HG03342 (cell line): Measurements from ENCODE around the gene COL23A1.
"Not testable (repeated sequence)": the region's sequence is repeated elsewhere in the genome, so short reads cannot be mapped to it uniquely, and the experiment has no call there.

Experiments
- ATAC-seq: cut with Tn5 transposase; IDR thresholded peaks from one replicate; pipeline ENCODE4 v1.9.1; 2021; ENCODE audit warnings: mild to moderate bottlenecking, moderate library complexity; ENCODE audit not compliant: unreplicated experiment

The COL23A1 gene

GRCh38 chr5:178317727-178318126 lies 272.5 kb downstream of the COL23A1 start:
- ATAC-seq: not testable (repeated sequence)

GRCh38 chr5:178314961-178315820 lies 275.0 kb downstream of the COL23A1 start:
- ATAC-seq: no peak

GRCh38 chr5:178314061-178314660 lies 276.0 kb downstream of the COL23A1 start:
- ATAC-seq: no peak

GRCh38 chr5:178313316-178313715 lies 276.9 kb downstream of the COL23A1 start:
- ATAC-seq: no peak

- ATAC-seq: no peak
Observed at GRCh38 chr5:178312880-178313282, 277.3 kb downstream of the COL23A1 start.

- no peak for ATAC-seq
Observed at GRCh38 chr5:178310130-178310865, 279.9 kb downstream of the COL23A1 start.

- ATAC-seq: no peak
Observed at GRCh38 chr5:178309271-178310013, 280.8 kb downstream of the COL23A1 start.

- ATAC-seq: no peak
Observed at GRCh38 chr5:178308541-178309092, 281.6 kb downstream of the COL23A1 start.

- no peak for ATAC-seq
Observed at GRCh38 chr5:178307267-178308045, 282.7 kb downstream of the COL23A1 start.

GRCh38 chr5:178306430-178307225 lies 283.6 kb downstream of the COL23A1 start:
- ATAC-seq: no peak

GRCh38 chr5:178305801-178306200 lies 284.4 kb downstream of the COL23A1 start:
- ATAC-seq: no peak

- ATAC-seq: no peak
Observed at GRCh38 chr5:178304761-178305645, 285.2 kb downstream of the COL23A1 start.

GRCh38 chr5:178304016-178304415 lies 286.2 kb downstream of the COL23A1 start:
- ATAC-seq: no peak

- ATAC-seq: not testable (repeated sequence)
Observed at GRCh38 chr5:178302321-178302720, 287.9 kb downstream of the COL23A1 start.

GRCh38 chr5:178301641-178302040 lies 288.6 kb downstream of the COL23A1 start:
- ATAC-seq: no peak

GRCh38 chr5:178298283-178298807 lies 291.8 kb downstream of the COL23A1 start:
- ATAC-seq: no peak

- ATAC-seq: no peak
Observed at GRCh38 chr5:178297751-178298150, 292.4 kb downstream of the COL23A1 start.

- ATAC-seq: no peak
Observed at GRCh38 chr5:178296066-178296465, 294.1 kb downstream of the COL23A1 start.
